ENCODE results near the gene IGFBP7. TPM values are rescaled to one million over a fixed set of nuclear protein-coding genes. Genes with fewer than 3 reads are reported as not detected.
"Not testable (repeated sequence)": the region's sequence is repeated elsewhere in the genome, so short reads cannot be mapped to it uniquely, and the experiment has no call there.

IGFBP7 gene
- polyA plus RNA-seq, 1 experiment: 655 TPM

GRCh38 chr4:57051524-57051923 lies 58.7 kb downstream of the IGFBP7 start:
- CTCF ChIA-PET: interaction anchor here (1.9 kb wide), 1 partner anchor 13 kb away, joined by 5 read pairs; no protein-coding TSS in a partner anchor
- TF ChIP-seq, protein P1, sequence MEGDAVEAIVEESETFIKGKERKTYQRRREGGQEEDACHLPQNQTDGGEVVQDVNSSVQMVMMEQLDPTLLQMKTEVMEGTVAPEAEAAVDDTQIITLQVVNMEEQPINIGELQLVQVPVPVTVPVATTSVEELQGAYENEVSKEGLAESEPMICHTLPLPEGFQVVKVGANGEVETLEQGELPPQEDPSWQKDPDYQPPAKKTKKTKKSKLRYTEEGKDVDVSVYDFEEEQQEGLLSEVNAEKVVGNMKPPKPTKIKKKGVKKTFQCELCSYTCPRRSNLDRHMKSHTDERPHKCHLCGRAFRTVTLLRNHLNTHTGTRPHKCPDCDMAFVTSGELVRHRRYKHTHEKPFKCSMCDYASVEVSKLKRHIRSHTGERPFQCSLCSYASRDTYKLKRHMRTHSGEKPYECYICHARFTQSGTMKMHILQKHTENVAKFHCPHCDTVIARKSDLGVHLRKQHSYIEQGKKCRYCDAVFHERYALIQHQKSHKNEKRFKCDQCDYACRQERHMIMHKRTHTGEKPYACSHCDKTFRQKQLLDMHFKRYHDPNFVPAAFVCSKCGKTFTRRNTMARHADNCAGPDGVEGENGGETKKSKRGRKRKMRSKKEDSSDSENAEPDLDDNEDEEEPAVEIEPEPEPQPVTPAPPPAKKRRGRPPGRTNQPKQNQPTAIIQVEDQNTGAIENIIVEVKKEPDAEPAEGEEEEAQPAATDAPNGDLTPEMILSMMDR (IDR thresholded peaks at IDR 0.05; ENCODE audit: low read depth, low read length): no peak
- Histone ChIP-seq H3K9me3 (ENCODE audit: control insufficient read depth, insufficient read depth, low read length) (no peaks in the 10 kb centered on the region), H3K4me3 (ENCODE audit: low read depth, low read length) (no peak overlapping the region), H3K27me3 (ENCODE audit: control insufficient read depth, insufficient read depth, low read length) (no peaks in the 10 kb centered on the region), H3K27ac (ENCODE audit: low read depth, low read length) (no peak overlapping the region)
- POLR2A ChIA-PET: no interaction called here
- DNase-seq (ENCODE audit: low read depth, low spot score): no peak

GRCh38 chr4:57051095-57051494 lies 59.1 kb downstream of the IGFBP7 start:
- POLR2A ChIA-PET: no interaction called here
- Histone ChIP-seq H3K27me3 (ENCODE audit: control insufficient read depth, insufficient read depth, low read length) (no peaks in the 10 kb centered on the region), H3K27ac (ENCODE audit: low read depth, low read length) (no peak overlapping the region), H3K4me3 (ENCODE audit: low read depth, low read length) (no peak overlapping the region), H3K9me3 (ENCODE audit: control insufficient read depth, insufficient read depth, low read length) (no peaks in the 10 kb centered on the region)
- CTCF ChIA-PET: interaction anchor here (1.9 kb wide), 1 partner anchor 13 kb away, joined by 5 read pairs; no protein-coding TSS in a partner anchor
- TF ChIP-seq, protein P1 (IDR thresholded peaks at IDR 0.05; ENCODE audit: low read depth, low read length): no peak
- DNase-seq (ENCODE audit: low read depth, low spot score): no peak

GRCh38 chr4:57048590-57049304 lies 61.4 kb downstream of the IGFBP7 start:
- ChIA-PET CTCF (interaction anchor here (0.7 to 3.1 kb wide), 3 partner anchors 10 to 115 kb away, joined by 3 to 16 read pairs (median 5); no protein-coding TSS in a partner anchor), POLR2A (interaction anchor here (0.7 kb wide), 1 partner anchor 54 kb away, joined by 4 read pairs; no protein-coding TSS in a partner anchor)
- no peak overlapping the region for H3K27ac ChIP-seq (ENCODE audit: low read depth, low read length)
- H3K4me3 ChIP-seq (ENCODE audit: low read depth, low read length): no peak overlapping the region
- TF ChIP-seq, protein P1 (IDR thresholded peaks at IDR 0.05; ENCODE audit: low read depth, low read length): no peak
- H3K27me3 ChIP-seq (ENCODE audit: control insufficient read depth, insufficient read depth, low read length): no peaks in the 10 kb centered on the region
- H3K9me3 ChIP-seq (ENCODE audit: control insufficient read depth, insufficient read depth, low read length): no peaks in the 10 kb centered on the region
- DNase-seq (ENCODE audit: low read depth, low spot score): no peak

- H3K27ac ChIP-seq (ENCODE audit: low read depth, low read length); H3K9me3 ChIP-seq (ENCODE audit: control insufficient read depth, insufficient read depth, low read length); DNase-seq (ENCODE audit: low read depth, low spot score); H3K4me3 ChIP-seq (ENCODE audit: low read depth, low read length); H3K27me3 ChIP-seq (ENCODE audit: control insufficient read depth, insufficient read depth, low read length): not testable (repeated sequence)
- POLR2A ChIA-PET: interaction anchor here (2.0 kb wide), 1 partner anchor 18 kb away, joined by 5 read pairs; no protein-coding TSS in a partner anchor
- CTCF ChIA-PET: interaction anchor here (1.1 kb wide), 1 partner anchor 117 kb away, joined by 8 read pairs; no protein-coding TSS in a partner anchor
Measured at GRCh38 chr4:57047046-57047445, 63.1 kb downstream of the IGFBP7 start.

- Histone ChIP-seq H3K4me3 (ENCODE audit: low read depth, low read length) (no peak overlapping the region), H3K9me3 (ENCODE audit: control insufficient read depth, insufficient read depth, low read length) (no peaks in the 10 kb centered on the region), H3K27me3 (ENCODE audit: control insufficient read depth, insufficient read depth, low read length) (no peaks in the 10 kb centered on the region), H3K27ac (ENCODE audit: low read depth, low read length) (no peak overlapping the region)
- no peak for DNase-seq (ENCODE audit: low read depth, low spot score)
- CTCF ChIA-PET: interaction anchor here (1.0 kb wide), 1 partner anchor 118 kb away, joined by 3 read pairs; no protein-coding TSS in a partner anchor
- TF ChIP-seq, protein P1 (IDR thresholded peaks at IDR 0.05; ENCODE audit: low read depth, low read length): 0 out of 2 replicates have a peak, but pooled peaks have one; percentile 17
- POLR2A ChIA-PET: interaction anchor here (2.0 kb wide), 1 partner anchor 20 kb away, joined by 5 read pairs; no protein-coding TSS in a partner anchor
Measured at GRCh38 chr4:57044996-57045395, 65.2 kb downstream of the IGFBP7 start.
